OCI-LY1 (cell line): ENCODE data around the gene PLEKHH2.
A peak's percentile ranks its signal among the peaks of the same experiment; 100 is the strongest.

Source experiments
- H2AFZ ChIP-seq: fragments of 200-600 bp; sonication (generic), shearing (Covaris generic); 2 replicates; pipeline ENCODE4 v1.6.0; 2014; ENCODE audit warnings: antibody characterized with exemption, mild to moderate bottlenecking, low read length
- H3F3A ChIP-seq: fragments of 200-600 bp; sonication (generic), shearing (Covaris generic); 2 replicates; pipeline ENCODE4 v1.6.0; 2014; ENCODE audit warnings: mild to moderate bottlenecking, antibody characterized with exemption, low read length, moderate library complexity; ENCODE audit not compliant: insufficient read depth
- H3K27ac ChIP-seq: fragments of 200-600 bp; sonication (generic); 2 replicates; pipeline ENCODE4 v1.5.1; 2014; ENCODE audit warnings: low read length, mixed run types, mild to moderate bottlenecking, low read depth; ENCODE audit not compliant: poor library complexity, severe bottlenecking
- H3K27me3 ChIP-seq: fragments of 200-600 bp; sonication (generic); 2 replicates; pipeline ENCODE4 v1.6.0; 2014; ENCODE audit warnings: antibody characterized with exemption, mild to moderate bottlenecking, low read length, moderate library complexity; ENCODE audit not compliant: insufficient read depth
- H3K36me3 ChIP-seq: fragments of 200-600 bp; sonication (generic); 2 replicates; pipeline ENCODE4 v1.6.1; 2014; ENCODE audit warnings: mild to moderate bottlenecking, antibody characterized with exemption, low read length, moderate library complexity, mixed read lengths; ENCODE audit not compliant: insufficient read depth
- H3K4me1 ChIP-seq: fragments of 200-600 bp; sonication (generic); 2 replicates; pipeline ENCODE4 v1.5.1; 2014; ENCODE audit warnings: mild to moderate bottlenecking, low read length, moderate library complexity; ENCODE audit not compliant: insufficient read depth, severe bottlenecking
- H3K4me2 ChIP-seq: fragments of 200-600 bp; sonication (generic), shearing (Covaris generic); 2 replicates; pipeline ENCODE4 v1.6.1; 2014; ENCODE audit warnings: low read length
- H3K4me3 ChIP-seq: fragments of 200-600 bp; sonication (generic); 2 replicates; pipeline ENCODE4 v1.5.1; 2014; ENCODE audit warnings: low read length, low read depth, mild to moderate bottlenecking, mixed read lengths; ENCODE audit not compliant: poor library complexity, severe bottlenecking
- H3K79me2 ChIP-seq: fragments of 200-600 bp; shearing (Covaris generic); 2 replicates; pipeline ENCODE4 v1.6.1; 2016; ENCODE audit warnings: mixed run types, low read length, mixed read lengths; ENCODE audit not compliant: insufficient read depth
- H3K9ac ChIP-seq: fragments of 200-600 bp; sonication (generic), shearing (Covaris generic); 2 replicates; pipeline ENCODE4 v1.6.1; 2014; ENCODE audit warnings: mild to moderate bottlenecking, low read length, mixed read lengths
- H3K9me2 ChIP-seq: fragments of 200-600 bp; sonication (generic), shearing (Covaris generic); 2 replicates; pipeline ENCODE4 v1.6.1; 2014; ENCODE audit warnings: low read depth, mild to moderate bottlenecking, low read length, mixed read lengths
- H3K9me3 ChIP-seq: fragments of 200-600 bp; shearing (Covaris generic); 2 replicates; pipeline ENCODE4 v1.6.1; 2014; ENCODE audit warnings: low read length, mixed read lengths
- H4K20me1 ChIP-seq: fragments of 200-600 bp; sonication (generic), shearing (Covaris generic); 2 replicates; pipeline ENCODE4 v1.6.0; 2016; ENCODE audit warnings: mild to moderate bottlenecking, low read length; ENCODE audit not compliant: insufficient read depth
- EZH2 ChIP-seq: fragments of 200-600 bp; sonication (generic), shearing (Covaris generic); IDR thresholded peaks from 2 replicates; pipeline ENCODE4 v1.8.0; 2017; ENCODE audit warnings: borderline replicate concordance, mixed run types, mild to moderate bottlenecking, antibody characterized with exemption, low read length, moderate library complexity, mixed read lengths
- TF ChIP-seq, protein P1 (sequence below): fragments of 200-600 bp; sonication (generic), shearing (Covaris generic); IDR thresholded peaks from 2 replicates; pipeline ENCODE4 v1.5.1; 2017; ENCODE audit warnings: mild to moderate bottlenecking, antibody characterized with exemption, low read length, moderate library complexity, mixed read lengths

The PLEKHH2 gene

DNA sequence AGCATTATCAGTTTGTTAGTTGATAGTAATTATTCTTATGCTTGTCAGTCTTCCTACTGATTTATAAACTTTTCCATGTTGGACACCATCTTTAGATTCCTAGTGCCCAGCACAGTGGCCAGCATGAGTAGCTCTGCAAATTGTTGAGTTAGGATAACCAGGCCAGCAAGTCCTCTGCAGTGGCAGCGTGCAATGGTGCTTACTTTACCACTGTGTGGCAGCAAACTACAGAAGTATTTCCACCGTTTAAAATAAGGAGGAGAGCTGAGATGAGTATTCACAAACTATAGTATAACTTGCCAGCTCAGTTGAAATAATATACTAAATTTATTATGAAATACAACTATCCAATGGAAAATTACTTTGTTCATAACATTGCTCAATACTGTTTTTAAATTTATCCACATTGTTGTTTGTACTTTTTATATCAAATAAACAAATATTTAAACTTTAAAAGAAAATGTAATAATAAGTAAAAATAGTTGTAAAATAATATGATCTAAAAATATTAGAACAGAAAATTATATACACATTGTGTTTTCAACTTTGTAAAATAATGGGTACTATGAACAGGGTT lies 31.9 kb upstream of the PLEKHH2 start:
- Histone ChIP-seq H3K27me3 (no peaks in the 10 kb centered on the region), H3F3A (no peaks in the 10 kb centered on the region), H3K79me2 (no peaks in the 10 kb centered on the region), H3K9me2 (no peaks in the 10 kb centered on the region), H3K9me3 (no peaks in the 10 kb centered on the region), H3K9ac (no peak overlapping the region), H3K36me3 (no peaks in the 10 kb centered on the region), H4K20me1 (no peaks in the 10 kb centered on the region), H3K4me2 (no peak overlapping the region), H3K27ac (no peak overlapping the region), H2AFZ (no peak overlapping the region), H3K4me3 (no peak overlapping the region), H3K4me1 (no peaks in the 10 kb centered on the region)
- TF ChIP-seq, protein P1, sequence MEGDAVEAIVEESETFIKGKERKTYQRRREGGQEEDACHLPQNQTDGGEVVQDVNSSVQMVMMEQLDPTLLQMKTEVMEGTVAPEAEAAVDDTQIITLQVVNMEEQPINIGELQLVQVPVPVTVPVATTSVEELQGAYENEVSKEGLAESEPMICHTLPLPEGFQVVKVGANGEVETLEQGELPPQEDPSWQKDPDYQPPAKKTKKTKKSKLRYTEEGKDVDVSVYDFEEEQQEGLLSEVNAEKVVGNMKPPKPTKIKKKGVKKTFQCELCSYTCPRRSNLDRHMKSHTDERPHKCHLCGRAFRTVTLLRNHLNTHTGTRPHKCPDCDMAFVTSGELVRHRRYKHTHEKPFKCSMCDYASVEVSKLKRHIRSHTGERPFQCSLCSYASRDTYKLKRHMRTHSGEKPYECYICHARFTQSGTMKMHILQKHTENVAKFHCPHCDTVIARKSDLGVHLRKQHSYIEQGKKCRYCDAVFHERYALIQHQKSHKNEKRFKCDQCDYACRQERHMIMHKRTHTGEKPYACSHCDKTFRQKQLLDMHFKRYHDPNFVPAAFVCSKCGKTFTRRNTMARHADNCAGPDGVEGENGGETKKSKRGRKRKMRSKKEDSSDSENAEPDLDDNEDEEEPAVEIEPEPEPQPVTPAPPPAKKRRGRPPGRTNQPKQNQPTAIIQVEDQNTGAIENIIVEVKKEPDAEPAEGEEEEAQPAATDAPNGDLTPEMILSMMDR, result peak; percentile 56
- TF ChIP-seq EZH2, result no peak

DNA sequence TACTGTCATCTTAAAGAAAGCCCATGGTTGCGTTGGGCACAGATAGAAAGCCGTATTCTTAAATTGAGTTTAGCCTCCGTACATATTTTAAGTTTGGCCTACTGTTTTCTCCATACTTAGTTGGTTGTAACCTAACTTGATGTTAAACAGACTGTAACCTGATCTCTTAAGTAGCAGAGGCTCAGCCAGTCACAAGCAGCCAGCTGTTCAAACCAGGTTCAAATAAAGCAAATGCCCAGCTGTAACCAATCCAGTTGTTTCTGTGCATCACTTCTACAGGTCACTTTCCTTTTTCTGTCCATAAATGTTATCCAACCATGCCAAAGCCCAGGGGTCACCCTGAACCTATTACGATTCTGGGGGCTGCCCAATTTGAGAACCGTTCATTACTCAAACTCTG lies 31.2 kb upstream of the PLEKHH2 start:
- H3K36me3 ChIP-seq, result no peaks in the 10 kb centered on the region
- TF ChIP-seq EZH2, result no peak
- TF ChIP-seq, protein P1, result no peak

DNA sequence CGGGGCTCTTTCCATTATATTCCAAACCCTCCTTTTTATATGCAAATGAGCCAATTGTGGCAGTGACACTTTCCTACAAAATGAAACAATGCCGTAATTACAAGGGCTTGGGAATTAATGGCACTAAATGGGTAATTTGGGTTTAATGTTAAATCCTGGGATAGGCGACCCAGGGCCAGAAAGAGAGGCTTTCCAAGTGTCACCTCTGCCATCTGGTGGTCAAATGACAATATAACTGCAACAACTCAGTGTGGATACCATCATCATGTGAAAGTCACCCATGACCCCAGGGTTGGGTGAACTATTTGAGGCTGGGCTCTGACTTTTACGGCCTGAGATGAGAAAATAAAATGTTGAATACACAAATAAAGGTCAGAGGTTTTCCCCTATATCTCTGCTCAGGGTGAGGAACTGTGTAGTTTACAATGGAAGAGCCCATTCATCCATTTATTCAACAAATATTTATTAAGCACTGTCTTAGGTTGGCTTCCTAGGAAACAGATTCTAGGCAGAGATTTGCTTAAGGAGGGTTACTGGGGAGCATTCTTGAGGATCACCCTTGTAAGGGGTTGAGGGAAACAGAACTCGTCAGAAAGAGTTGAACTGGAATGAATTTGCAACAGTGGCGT lies 27.7 kb upstream of the PLEKHH2 start:
- Histone ChIP-seq H3K4me2 (no peak overlapping the region), H3K79me2 (no peaks in the 10 kb centered on the region), H3K4me1 (no peaks in the 10 kb centered on the region), H2AFZ (no peak overlapping the region), H3K9me2 (no peaks in the 10 kb centered on the region), H3K27ac (no peak overlapping the region), H3K4me3 (no peak overlapping the region), H3F3A (no peaks in the 10 kb centered on the region), H3K36me3 (no peaks in the 10 kb centered on the region), H3K27me3 (no peaks in the 10 kb centered on the region), H4K20me1 (no peaks in the 10 kb centered on the region), H3K9ac (no peak overlapping the region), H3K9me3 (no peaks in the 10 kb centered on the region)
- TF ChIP-seq, protein P1, result peak; percentile 81
- TF ChIP-seq EZH2, result no peak

More for the DNA sequence above, 31.2 kb upstream of the PLEKHH2 start:
- no peak overlapping the region for H2AFZ ChIP-seq
- no peaks in the 10 kb centered on the region for H4K20me1 ChIP-seq
- no peak overlapping the region for H3K4me2 ChIP-seq
- H3K4me1 ChIP-seq, result no peaks in the 10 kb centered on the region
- H3K9me2 ChIP-seq, result no peaks in the 10 kb centered on the region
- no peak overlapping the region for H3K9ac ChIP-seq
- no peak overlapping the region for H3K27ac ChIP-seq
- no peak overlapping the region for H3K4me3 ChIP-seq
- no peaks in the 10 kb centered on the region for H3K79me2 ChIP-seq
- H3K9me3 ChIP-seq, result no peaks in the 10 kb centered on the region
- no peaks in the 10 kb centered on the region for H3F3A ChIP-seq
- no peaks in the 10 kb centered on the region for H3K27me3 ChIP-seq
